Caco-2 (cell line): Measurements from ENCODE around the gene DRD1. TPM values are rescaled to one million over a fixed set of nuclear protein-coding genes. Genes with fewer than 3 reads are reported as not detected.

Experiments
- BruUV-seq: library from RNA; stranded (reverse); fragments of 400-500 nt; replicated peaks from 2 replicates; lab custom pipeline; 2021; lab: Mats Ljungman, UMichigan
- CTCF ChIA-PET: fragments of 300-600 bp; sonication (Branson Sonifier 250); formaldehyde crosslinking; loops from one replicate; lab custom pipeline; 2022; ENCODE audit warnings: antibody characterized with exemption; lab: Charles Lee
- POLR2A ChIA-PET: fragments of 300-600 bp; sonication (Branson Sonifier 250); formaldehyde crosslinking; loops from one replicate; lab custom pipeline; 2022; ENCODE audit warnings: antibody characterized with exemption; lab: Charles Lee
- DNase-seq, 2 experiments: peaks; one replicate each; pipeline versions ENCODE4 v3.0.0 to v3.0.0-alpha.2; 2020 to 2022
- H3K27me3 ChIP-seq: replicated peaks from 2 replicates; pipeline ENCODE4 v1.6.0; 2011; ENCODE audit warnings: low read length; ENCODE audit not compliant: control insufficient read depth, insufficient read depth
- H3K36me3 ChIP-seq: 2 replicates; pipeline ENCODE4 v1.5.1; 2011; ENCODE audit warnings: low read length; ENCODE audit not compliant: control insufficient read depth, insufficient read depth
- H3K4me1 ChIP-seq: fragments of 250-450 bp; sonication (Bioruptor Pico); 2 replicates; pipeline ENCODE4 v1.5.1; 2020; ENCODE audit warnings: mild to moderate bottlenecking
- H3K4me3 ChIP-seq: 2 replicates; pipeline ENCODE4 v1.5.1; 2011; ENCODE audit warnings: low read depth, mild to moderate bottlenecking, control low read depth, low read length
- H3K9me3 ChIP-seq: fragments of 250-450 bp; sonication (Bioruptor Pico); 2 replicates; pipeline ENCODE4 v1.5.1; 2020; ENCODE audit warnings: mild to moderate bottlenecking, moderate library complexity
- H3K27ac Mint-ChIP-seq: one replicate; pipeline ENCODE4 v1.8.0; 2022; ENCODE audit warnings: mixed read lengths; ENCODE audit not compliant: unreplicated experiment
- H3K27me3 Mint-ChIP-seq: one replicate; pipeline ENCODE4 v1.8.0; 2022; ENCODE audit warnings: mixed read lengths; ENCODE audit not compliant: insufficient read depth, unreplicated experiment
- H3K36me3 Mint-ChIP-seq: one replicate; pipeline ENCODE4 v1.8.0; 2022; ENCODE audit warnings: mild to moderate bottlenecking, mixed read lengths; ENCODE audit not compliant: insufficient read depth, unreplicated experiment
- H3K4me1 Mint-ChIP-seq: one replicate; pipeline ENCODE4 v1.8.0; 2022; ENCODE audit warnings: low read depth, mixed read lengths; ENCODE audit not compliant: unreplicated experiment
- H3K4me3 Mint-ChIP-seq: one replicate; pipeline ENCODE4 v1.8.0; 2022; ENCODE audit warnings: mild to moderate bottlenecking, moderate library complexity, mixed read lengths; ENCODE audit not compliant: unreplicated experiment
- H3K9me3 Mint-ChIP-seq: one replicate; pipeline ENCODE4 v1.8.0; 2022; ENCODE audit warnings: mixed read lengths; ENCODE audit not compliant: unreplicated experiment
- CTCF ChIP-seq, 2 experiments: fragments of 200-600 bp in 1 of 2; IDR thresholded peaks; 1 replicate in 1 of 2; 2 replicates in 1 of 2; pipeline versions ENCODE4 v1.5.1 to v1.8.0; 2011 to 2022; ENCODE audit warnings: antibody characterized with exemption in 1 of 2, control low read depth in 1 of 2, inconsistent platforms in 1 of 2, low read depth in 1 of 2, low read length in 1 of 2, mild to moderate bottlenecking in 1 of 2, moderate library complexity in 1 of 2; ENCODE audit not compliant: insufficient read depth in 1 of 2, severe bottlenecking in 1 of 2, unreplicated experiment in 1 of 2
- intact Hi-C: fragments of 100-400 bp; cut with micrococcal nuclease; formaldehyde crosslinking; loops from one replicate; pipeline ENCODE4 v1.10.0; 2022; ENCODE audit not compliant: unreplicated experiment
- total RNA-seq: library from RNA; stranded (reverse); gene quantifications from 2 replicates; pipeline ENCODE4 v1.2.3, GENCODE V29; 2022

Gene DRD1
- total RNA-seq, 1 experiment from 2014 or later = not detected

- Histone ChIP-seq H3K36me3 (no peaks in the 10 kb centered on the region), H3K4me1 (peaks cover 13% of the 10 kb centered on the region), H3K27me3 (no peaks in the 10 kb centered on the region), H3K4me3 (no peak overlapping the region), H3K9me3 (no peaks in the 10 kb centered on the region)
- Mint-ChIP-seq H3K27me3 (no peaks in the 10 kb centered on the region), H3K4me3 (no peak overlapping the region), H3K27ac (no peak overlapping the region), H3K9me3 (no peaks in the 10 kb centered on the region), H3K4me1 (peaks cover 15% of the 10 kb centered on the region), H3K36me3 (no peaks in the 10 kb centered on the region)
- ChIA-PET CTCF (interaction anchor here (0.6 to 1.1 kb wide), 2 partner anchors 181 to 533 kb away, joined by 3 to 5 read pairs; no protein-coding TSS in a partner anchor), POLR2A (no interaction called here)
- no peak for DNase-seq
- intact Hi-C loops = loop anchor here (5.0 to 10.0 kb wide), 2 partner anchors 119 to 266 kb away; no protein-coding TSS in a partner anchor
- TF ChIP-seq CTCF (IDR thresholded peaks at IDR 0.05; ENCODE audit: insufficient read depth in 1 of 2, low read depth in 1 of 2, low read length in 1 of 2, severe bottlenecking in 1 of 2, unreplicated experiment in 1 of 2) = no peak
- no TSS peak for BruUV-seq
Measured at GRCh38 chr5:175463641-175464040, 19.7 kb upstream of the DRD1 start.

GRCh38 chr5:175461370-175461769, 17.4 kb upstream of the DRD1 start:
- no TSS peak for BruUV-seq
- H3K9me3 ChIP-seq = no peaks in the 10 kb centered on the region
- Mint-ChIP-seq H3K4me3 (no peak overlapping the region), H3K36me3 (no peaks in the 10 kb centered on the region), H3K27ac (no peak overlapping the region), H3K9me3 (no peaks in the 10 kb centered on the region), H3K27me3 (no peaks in the 10 kb centered on the region), H3K4me1 (peaks cover 7% of the 10 kb centered on the region)
- no peak overlapping the region for H3K4me3 ChIP-seq
- intact Hi-C loops = loop anchor here (5.0 to 10.0 kb wide), 2 partner anchors 117 to 264 kb away; no protein-coding TSS in a partner anchor
- no peak for DNase-seq
- H3K4me1 ChIP-seq = peaks cover 3% of the 10 kb centered on the region; the same call in 1 of the 2 replicates
- POLR2A ChIA-PET = no interaction called here
- no peaks in the 10 kb centered on the region for H3K36me3 ChIP-seq
- CTCF ChIA-PET = interaction anchor here (0.7 kb wide), 1 partner anchor 44 kb away, joined by 7 read pairs; no protein-coding TSS in a partner anchor
- no peaks in the 10 kb centered on the region for H3K27me3 ChIP-seq
- no peak for TF ChIP-seq CTCF (IDR thresholded peaks at IDR 0.05; ENCODE audit: insufficient read depth in 1 of 2, low read depth in 1 of 2, low read length in 1 of 2, severe bottlenecking in 1 of 2, unreplicated experiment in 1 of 2)

- no peaks in the 10 kb centered on the region for H3K9me3 Mint-ChIP-seq
- no TSS peak for BruUV-seq
- no peak for TF ChIP-seq CTCF (IDR thresholded peaks at IDR 0.05; ENCODE audit: insufficient read depth in 1 of 2, low read depth in 1 of 2, low read length in 1 of 2, severe bottlenecking in 1 of 2, unreplicated experiment in 1 of 2)
- H3K27ac Mint-ChIP-seq = no peak overlapping the region
- H3K9me3 ChIP-seq = no peaks in the 10 kb centered on the region
- no peaks in the 10 kb centered on the region for H3K27me3 ChIP-seq
- intact Hi-C loops = loop anchor here (1.0 to 10.0 kb wide), 3 partner anchors 116 to 509 kb away; no protein-coding TSS in a partner anchor
- DNase-seq = no peak
- H3K4me1 Mint-ChIP-seq = peaks cover 7% of the 10 kb centered on the region
- ChIA-PET POLR2A (no interaction called here), CTCF (interaction anchor here (1.0 kb wide), 1 partner anchor 510 kb away, joined by 4 read pairs; no protein-coding TSS in a partner anchor)
- no peaks in the 10 kb centered on the region for H3K27me3 Mint-ChIP-seq
- no peaks in the 10 kb centered on the region for H3K36me3 ChIP-seq
- H3K36me3 Mint-ChIP-seq = no peaks in the 10 kb centered on the region
- peaks cover 3% of the 10 kb centered on the region; the same call in 1 of the 2 replicates for H3K4me1 ChIP-seq
- H3K4me3 Mint-ChIP-seq = no peak overlapping the region
- no peak overlapping the region for H3K4me3 ChIP-seq
Measured at GRCh38 chr5:175460552-175460951, 16.6 kb upstream of the DRD1 start.
